HG03280 (cell line): ENCODE data around the gene LITAFD.
"Not testable (repeated sequence)": the region's sequence is repeated elsewhere in the genome, so short reads cannot be mapped to it uniquely, and the experiment has no call there.

ENCODE experiments used
- ATAC-seq: cut with Tn5 transposase; IDR thresholded peaks from one replicate; pipeline ENCODE4 v1.9.1; 2021; ENCODE audit warnings: mild to moderate bottlenecking, moderate library complexity; ENCODE audit not compliant: unreplicated experiment

LITAFD gene

GRCh38 chr16:8869212-8869987 lies 12.8 kb upstream of the LITAFD start:
- no peak for ATAC-seq

- not testable (repeated sequence) for ATAC-seq
These were observed 12.2 kb upstream of the LITAFD start for GRCh38 chr16:8869988-8870241.

DNA sequence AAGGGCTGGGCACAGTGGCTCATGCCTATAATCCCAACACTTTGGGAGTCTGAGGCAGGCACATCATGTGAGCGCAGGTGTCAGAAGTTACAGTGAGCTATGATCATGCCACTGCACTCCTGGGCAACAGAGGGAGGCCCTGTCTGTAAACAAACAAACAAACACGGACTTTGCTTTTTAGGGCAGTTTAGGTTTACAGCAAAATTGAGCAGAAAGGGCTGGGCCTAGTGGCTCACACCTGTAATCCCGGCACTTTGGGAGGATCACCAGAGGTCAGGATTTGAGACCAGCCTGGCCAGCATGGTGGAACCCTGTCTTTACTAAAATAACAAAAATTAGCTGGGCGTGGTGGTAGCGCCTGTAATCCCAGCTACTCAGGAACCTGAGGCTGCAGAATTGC lies 10.1 kb upstream of the LITAFD start:
- ATAC-seq: no peak

GRCh38 chr16:8872967-8873865 lies 8.9 kb upstream of the LITAFD start:
- ATAC-seq: no peak

DNA sequence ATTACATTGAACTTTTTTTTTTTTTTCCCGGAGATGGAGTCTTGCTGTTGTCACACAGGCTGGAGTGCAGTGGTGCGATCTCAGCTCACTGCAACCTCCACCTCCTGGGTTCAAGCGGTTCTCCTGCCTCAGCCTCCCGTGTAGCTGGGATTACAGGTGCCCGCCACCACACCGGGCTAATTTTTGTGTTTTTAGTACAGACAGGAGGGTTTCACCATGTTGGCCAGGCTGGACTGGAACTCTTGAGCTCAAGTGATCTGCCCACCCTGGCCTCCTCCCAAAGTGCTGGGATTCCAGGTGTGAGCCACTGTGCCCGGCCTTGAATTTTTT lies 8.3 kb upstream of the LITAFD start:
- ATAC-seq: not testable (repeated sequence)

DNA sequence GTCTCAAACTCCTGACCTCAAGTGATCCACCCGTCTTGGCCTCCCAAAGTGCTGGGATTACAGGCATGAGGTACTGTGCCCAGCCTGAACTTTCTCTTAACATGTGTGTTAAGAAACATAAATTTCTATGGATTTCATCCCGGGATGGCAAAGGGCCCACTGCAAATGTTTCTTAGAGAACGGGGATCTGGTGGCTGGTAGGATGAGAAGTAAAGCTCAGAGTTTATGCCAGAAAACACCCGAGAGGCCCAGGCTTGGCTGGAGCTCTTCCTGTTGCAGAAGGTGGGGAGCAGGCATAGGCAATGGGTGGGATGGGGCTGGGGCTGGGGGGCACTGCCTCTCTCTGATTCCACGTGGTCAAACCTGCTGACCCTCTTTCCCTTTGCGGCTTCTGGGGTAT lies 7.8 kb upstream of the LITAFD start:
- ATAC-seq: no peak

DNA sequence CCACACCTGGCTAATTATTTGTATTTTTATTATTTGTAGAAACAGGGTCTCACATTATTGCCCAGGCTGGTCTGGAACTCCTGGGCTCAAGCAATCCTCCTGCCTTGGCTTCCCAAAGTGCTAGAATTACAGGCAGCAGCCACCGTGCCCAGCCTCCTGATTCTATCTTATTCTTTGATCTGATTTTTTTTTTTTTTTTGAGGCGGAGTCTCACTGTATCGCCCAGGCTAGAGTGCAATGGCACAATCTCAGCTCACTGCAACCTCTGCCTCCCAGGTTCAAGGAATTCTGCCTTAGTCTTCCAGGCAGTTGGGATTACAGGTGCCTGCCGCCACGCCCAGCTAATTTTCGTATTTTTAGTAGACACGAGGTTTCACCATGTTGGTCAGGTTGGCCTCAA lies 6.8 kb upstream of the LITAFD start:
- ATAC-seq: not testable (repeated sequence)

DNA sequence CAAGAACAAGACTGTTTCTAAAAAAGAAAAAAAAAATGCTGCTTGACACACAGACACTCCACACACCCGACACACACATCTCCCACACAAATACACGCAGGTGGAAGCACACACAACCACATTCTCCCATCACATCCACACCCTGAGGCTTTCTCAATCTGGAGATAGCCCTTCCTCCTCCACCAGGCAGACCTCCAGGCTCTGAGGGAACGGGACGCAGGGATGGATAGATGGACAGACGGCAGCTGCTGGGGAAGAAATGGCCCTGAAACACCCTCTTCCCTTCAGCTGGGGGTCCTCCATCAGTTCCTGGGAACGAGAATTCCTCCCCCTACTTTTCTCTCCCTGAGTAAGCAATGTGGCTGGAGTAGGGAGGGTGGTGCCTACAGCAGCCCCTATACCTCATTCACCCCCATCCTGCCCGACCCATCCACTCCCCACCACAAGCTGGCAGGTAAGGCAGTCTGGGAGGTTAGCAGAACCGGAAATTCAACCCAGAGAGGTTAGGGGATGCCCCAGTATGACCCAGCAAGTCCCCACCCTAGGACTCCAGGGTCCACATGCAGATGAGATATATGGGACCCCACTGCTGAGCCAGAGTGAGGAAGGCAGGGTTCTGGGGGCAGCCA lies 4.1 kb upstream of the LITAFD start:
- no peak for ATAC-seq

- no peak for ATAC-seq
These were observed 3.6 kb upstream of the LITAFD start for GRCh38 chr16:8878523-8878911.

- no peak for ATAC-seq
These were observed 1.2 kb upstream of the LITAFD start for GRCh38 chr16:8880839-8881510.

- no peak for ATAC-seq
These were observed 700 bp downstream of the LITAFD start for GRCh38 chr16:8882725-8883377.

- no peak for ATAC-seq
These were observed 3.8 kb downstream of the LITAFD start for GRCh38 chr16:8885674-8886592.

- no peak for ATAC-seq
These were observed 4.7 kb downstream of the LITAFD start for GRCh38 chr16:8886593-8887430.

DNA sequence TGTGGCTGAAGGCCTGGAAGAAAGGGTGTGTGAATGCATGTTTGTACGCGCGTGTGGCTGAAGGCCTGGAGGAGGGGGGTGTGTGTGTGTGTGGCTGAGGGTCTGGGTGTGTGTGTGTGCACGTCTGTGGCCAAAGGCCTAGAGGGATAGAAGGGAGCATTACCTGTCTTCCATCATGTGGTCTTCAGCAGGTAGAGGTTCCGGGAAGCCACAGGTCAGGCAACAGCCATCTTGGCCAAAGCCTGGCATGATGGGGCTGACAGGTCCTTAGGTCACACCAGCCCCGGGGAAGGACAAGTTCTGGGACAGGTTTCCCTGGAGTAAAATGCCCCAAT lies 5.2 kb downstream of the LITAFD start:
- no peak for ATAC-seq

- ATAC-seq: no peak
These were observed 5.9 kb downstream of the LITAFD start for GRCh38 chr16:8887952-8888560.

DNA sequence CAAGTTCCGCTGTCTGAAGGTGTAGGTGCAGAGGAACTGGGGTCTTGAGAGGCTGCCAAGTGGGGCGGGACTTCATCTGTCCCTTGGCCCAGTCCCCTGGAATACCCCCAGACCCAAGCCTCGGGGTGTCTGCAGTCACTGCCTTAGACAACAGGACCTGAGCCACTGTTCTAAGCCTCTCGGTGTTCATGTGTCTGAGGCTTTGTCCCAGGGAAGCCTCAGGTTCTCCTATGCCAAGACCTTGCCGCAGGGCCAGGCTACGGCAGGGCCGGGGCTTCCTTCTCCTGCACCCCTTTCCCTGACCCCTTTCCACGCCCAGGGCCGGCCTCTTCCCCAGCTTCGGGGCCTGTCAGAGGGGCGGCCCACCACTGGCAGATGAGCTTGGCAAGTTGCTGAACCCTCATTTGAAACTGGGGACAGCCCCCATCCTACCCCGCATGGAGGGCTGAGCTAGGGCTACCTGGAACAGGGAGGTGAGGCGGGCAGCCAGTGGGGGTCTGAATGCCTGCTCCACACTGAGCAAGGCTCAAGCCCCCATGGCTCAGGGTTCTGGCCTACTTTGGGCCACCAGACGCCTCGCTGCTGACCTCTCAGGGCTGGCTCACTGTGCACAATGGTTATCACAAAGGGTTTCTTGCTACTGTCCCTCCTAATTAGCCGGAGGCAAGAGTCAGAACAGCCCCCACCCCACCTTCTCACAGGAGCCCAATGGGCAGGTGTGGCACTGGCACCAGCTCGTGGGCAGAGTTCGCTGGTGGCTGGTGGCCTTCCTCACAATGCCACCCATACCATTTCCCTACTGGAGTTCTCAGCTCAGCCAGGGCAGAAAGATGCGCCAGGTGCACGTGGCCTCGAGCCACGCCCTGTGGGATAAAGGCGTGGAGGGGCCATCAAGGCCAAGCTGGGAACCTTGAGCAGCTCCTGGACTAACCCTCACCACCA lies 7.1 kb downstream of the LITAFD start:
- no peak for ATAC-seq

- no peak for ATAC-seq
These were observed 7.9 kb downstream of the LITAFD start for GRCh38 chr16:8889893-8890548.
